ENCODE data around the gene CA5A. TPM values are rescaled to one million over a fixed set of nuclear protein-coding genes. Genes with fewer than 3 reads are reported as not detected.

Gene CA5A
- total and polyA plus RNA-seq, 2 of the 13 experiments (the other 11 are each of a cell fraction or from before 2014, with no cell fraction given), result 66.8 to 106 TPM

DNA sequence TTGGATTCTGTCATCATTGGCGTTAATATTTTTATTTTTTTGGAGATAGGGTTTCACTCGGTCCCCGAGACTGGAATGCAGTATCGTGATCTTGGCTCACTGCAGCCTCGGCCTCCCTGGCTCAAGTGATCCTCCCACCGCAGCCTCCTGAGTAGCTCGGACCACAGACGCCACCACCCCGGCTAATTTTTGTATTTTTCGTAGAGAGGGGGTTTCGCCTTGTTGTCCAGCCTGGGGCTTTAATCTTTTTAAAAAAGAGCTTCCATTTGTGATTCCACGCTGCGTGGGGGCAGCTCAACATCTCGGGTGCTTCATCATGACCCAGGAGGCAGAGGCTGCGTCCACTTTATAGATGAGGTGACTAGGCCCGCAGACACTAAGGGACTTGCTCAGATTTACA lies 16.4 kb upstream of the CA5A start:
- WGBS (ENCODE audit: low lambda C conversion rate), result 96% methylated on average over 16 of the region's 16 CpGs
- TF ChIP-seq ZNF891 (CRISPR knock-in tag; IDR thresholded peaks at IDR 0.05) (no peak), ZNF317 (CRISPR knock-in tag; IDR thresholded peaks at IDR 0.05) (peak; percentile 12; the same call in 1 of the 2 replicates), SRF (IDR thresholded peaks at IDR 0.05; ENCODE audit: low read depth, low read length) (no peak), ZNF644 (CRISPR knock-in tag; IDR thresholded peaks at IDR 0.05; ENCODE audit: low read depth) (no peak), IRF2 (CRISPR knock-in tag; IDR thresholded peaks at IDR 0.05) (no peak), WIZ (CRISPR knock-in tag; IDR thresholded peaks at IDR 0.05) (no peak), SP4 (CRISPR knock-in tag; IDR thresholded peaks at IDR 0.05) (no peak), KLF16 (CRISPR knock-in tag; IDR thresholded peaks at IDR 0.05) (no peak), ZC3H13 (CRISPR knock-in tag; IDR thresholded peaks at IDR 0.05) (0 out of 2 replicates have a peak, but pooled peaks have one; percentile 27), ZNF773 (CRISPR knock-in tag; IDR thresholded peaks at IDR 0.05; ENCODE audit: borderline replicate concordance) (no peak)
- TF ChIP-seq, protein P1, sequence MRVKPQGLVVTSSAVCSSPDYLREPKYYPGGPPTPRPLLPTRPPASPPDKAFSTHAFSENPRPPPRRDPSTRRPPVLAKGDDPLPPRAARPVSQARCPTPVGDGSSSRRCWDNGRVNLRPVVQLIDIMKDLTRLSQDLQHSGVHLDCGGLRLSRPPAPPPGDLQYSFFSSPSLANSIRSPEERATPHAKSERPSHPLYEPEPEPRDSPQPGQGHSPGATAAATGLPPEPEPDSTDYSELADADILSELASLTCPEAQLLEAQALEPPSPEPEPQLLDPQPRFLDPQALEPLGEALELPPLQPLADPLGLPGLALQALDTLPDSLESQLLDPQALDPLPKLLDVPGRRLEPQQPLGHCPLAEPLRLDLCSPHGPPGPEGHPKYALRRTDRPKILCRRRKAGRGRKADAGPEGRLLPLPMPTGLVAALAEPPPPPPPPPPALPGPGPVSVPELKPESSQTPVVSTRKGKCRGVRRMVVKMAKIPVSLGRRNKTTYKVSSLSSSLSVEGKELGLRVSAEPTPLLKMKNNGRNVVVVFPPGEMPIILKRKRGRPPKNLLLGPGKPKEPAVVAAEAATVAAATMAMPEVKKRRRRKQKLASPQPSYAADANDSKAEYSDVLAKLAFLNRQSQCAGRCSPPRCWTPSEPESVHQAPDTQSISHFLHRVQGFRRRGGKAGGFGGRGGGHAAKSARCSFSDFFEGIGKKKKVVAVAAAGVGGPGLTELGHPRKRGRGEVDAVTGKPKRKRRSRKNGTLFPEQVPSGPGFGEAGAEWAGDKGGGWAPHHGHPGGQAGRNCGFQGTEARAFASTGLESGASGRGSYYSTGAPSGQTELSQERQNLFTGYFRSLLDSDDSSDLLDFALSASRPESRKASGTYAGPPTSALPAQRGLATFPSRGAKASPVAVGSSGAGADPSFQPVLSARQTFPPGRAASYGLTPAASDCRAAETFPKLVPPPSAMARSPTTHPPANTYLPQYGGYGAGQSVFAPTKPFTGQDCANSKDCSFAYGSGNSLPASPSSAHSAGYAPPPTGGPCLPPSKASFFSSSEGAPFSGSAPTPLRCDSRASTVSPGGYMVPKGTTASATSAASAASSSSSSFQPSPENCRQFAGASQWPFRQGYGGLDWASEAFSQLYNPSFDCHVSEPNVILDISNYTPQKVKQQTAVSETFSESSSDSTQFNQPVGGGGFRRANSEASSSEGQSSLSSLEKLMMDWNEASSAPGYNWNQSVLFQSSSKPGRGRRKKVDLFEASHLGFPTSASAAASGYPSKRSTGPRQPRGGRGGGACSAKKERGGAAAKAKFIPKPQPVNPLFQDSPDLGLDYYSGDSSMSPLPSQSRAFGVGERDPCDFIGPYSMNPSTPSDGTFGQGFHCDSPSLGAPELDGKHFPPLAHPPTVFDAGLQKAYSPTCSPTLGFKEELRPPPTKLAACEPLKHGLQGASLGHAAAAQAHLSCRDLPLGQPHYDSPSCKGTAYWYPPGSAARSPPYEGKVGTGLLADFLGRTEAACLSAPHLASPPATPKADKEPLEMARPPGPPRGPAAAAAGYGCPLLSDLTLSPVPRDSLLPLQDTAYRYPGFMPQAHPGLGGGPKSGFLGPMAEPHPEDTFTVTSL (CRISPR knock-in tag; IDR thresholded peaks at IDR 0.05; ENCODE audit: borderline replicate concordance), result 0 out of 2 replicates have a peak, but pooled peaks have one; percentile 20
- TF ChIP-seq, protein P2, sequence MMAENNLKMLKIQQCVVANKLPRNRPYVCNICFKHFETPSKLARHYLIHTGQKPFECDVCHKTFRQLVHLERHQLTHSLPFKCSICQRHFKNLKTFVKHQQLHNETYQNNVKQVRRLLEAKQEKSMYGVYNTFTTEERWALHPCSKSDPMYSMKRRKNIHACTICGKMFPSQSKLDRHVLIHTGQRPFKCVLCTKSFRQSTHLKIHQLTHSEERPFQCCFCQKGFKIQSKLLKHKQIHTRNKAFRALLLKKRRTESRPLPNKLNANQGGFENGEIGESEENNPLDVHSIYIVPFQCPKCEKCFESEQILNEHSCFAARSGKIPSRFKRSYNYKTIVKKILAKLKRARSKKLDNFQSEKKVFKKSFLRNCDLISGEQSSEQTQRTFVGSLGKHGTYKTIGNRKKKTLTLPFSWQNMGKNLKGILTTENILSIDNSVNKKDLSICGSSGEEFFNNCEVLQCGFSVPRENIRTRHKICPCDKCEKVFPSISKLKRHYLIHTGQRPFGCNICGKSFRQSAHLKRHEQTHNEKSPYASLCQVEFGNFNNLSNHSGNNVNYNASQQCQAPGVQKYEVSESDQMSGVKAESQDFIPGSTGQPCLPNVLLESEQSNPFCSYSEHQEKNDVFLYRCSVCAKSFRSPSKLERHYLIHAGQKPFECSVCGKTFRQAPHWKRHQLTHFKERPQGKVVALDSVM (CRISPR knock-in tag; IDR thresholded peaks at IDR 0.05), result peak; percentile 92
- TF ChIP-seq, protein P3, sequence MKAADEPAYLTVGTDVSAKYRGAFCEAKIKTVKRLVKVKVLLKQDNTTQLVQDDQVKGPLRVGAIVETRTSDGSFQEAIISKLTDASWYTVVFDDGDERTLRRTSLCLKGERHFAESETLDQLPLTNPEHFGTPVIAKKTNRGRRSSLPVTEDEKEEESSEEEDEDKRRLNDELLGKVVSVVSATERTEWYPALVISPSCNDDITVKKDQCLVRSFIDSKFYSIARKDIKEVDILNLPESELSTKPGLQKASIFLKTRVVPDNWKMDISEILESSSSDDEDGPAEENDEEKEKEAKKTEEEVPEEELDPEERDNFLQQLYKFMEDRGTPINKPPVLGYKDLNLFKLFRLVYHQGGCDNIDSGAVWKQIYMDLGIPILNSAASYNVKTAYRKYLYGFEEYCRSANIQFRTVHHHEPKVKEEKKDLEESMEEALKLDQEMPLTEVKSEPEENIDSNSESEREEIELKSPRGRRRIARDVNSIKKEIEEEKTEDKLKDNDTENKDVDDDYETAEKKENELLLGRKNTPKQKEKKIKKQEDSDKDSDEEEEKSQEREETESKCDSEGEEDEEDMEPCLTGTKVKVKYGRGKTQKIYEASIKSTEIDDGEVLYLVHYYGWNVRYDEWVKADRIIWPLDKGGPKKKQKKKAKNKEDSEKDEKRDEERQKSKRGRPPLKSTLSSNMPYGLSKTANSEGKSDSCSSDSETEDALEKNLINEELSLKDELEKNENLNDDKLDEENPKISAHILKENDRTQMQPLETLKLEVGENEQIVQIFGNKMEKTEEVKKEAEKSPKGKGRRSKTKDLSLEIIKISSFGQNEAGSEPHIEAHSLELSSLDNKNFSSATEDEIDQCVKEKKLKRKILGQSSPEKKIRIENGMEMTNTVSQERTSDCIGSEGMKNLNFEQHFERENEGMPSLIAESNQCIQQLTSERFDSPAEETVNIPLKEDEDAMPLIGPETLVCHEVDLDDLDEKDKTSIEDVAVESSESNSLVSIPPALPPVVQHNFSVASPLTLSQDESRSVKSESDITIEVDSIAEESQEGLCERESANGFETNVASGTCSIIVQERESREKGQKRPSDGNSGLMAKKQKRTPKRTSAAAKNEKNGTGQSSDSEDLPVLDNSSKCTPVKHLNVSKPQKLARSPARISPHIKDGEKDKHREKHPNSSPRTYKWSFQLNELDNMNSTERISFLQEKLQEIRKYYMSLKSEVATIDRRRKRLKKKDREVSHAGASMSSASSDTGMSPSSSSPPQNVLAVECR (CRISPR knock-in tag; IDR thresholded peaks at IDR 0.05; ENCODE audit: borderline replicate concordance), result no peak

More for the DNA sequence above, 16.4 kb upstream of the CA5A start:
- Histone ChIP-seq H2AFZ (ENCODE audit: low read length) (no peak overlapping the region), H3K27me3 (ENCODE audit: control insufficient read depth in 1 of 2, insufficient read depth in 2 of 2, low read length in 2 of 2) (no peaks in the 10 kb centered on the region), H3K4me1 (ENCODE audit: insufficient read depth, low read length) (peaks cover 73% of the 10 kb centered on the region), H3K4me3 (replicated peaks in 1 of 3; ENCODE audit: insufficient read depth in 1 of 3, low read depth in 2 of 3, low read length in 3 of 3) (peak overlapping the region in 2 of 3 experiments; percentile 72 to 85; a peak in 4 of 6 replicates), H3K36me3 (replicated peaks in 1 of 2; ENCODE audit: control insufficient read depth in 1 of 2, insufficient read depth in 2 of 2, low read length in 2 of 2) (peaks cover 6 to 31% of the 10 kb centered on the region in 2 experiments; a peak in 4 of 5 replicates), H3K27ac (ENCODE audit: extremely low read length, insufficient read depth, low read length) (peak overlapping the region; percentile 92), H3K4me2 (ENCODE audit: low read depth, low read length) (peak overlapping the region; percentile 99), H3K9ac (ENCODE audit: insufficient read depth, low read depth, low read length) (peak overlapping the region; percentile 99), H4K20me1 (ENCODE audit: insufficient read depth, low read length) (0 out of 2 replicates have a peak, but pooled peaks cover 5% of the 10 kb centered on the region), H3K79me2 (ENCODE audit: insufficient read depth, low read length) (peaks cover 54% of the 10 kb centered on the region), H3K9me3 (ENCODE audit: low read length) (no peaks in the 10 kb centered on the region)
- DNase-seq (ENCODE audit: low spot score) (no peak), ATAC-seq (no peak), FAIRE-seq (no peak)
- no TSS peak for BruUV-seq (replicated peaks)
- ChIA-PET POLR2A (interaction anchor here (0.6 to 6.0 kb wide), 3 partner anchors 14 to 160 kb away, joined by 5 to 110 read pairs (median 5); partner anchors contain the start of gene CA5A), CTCF (ENCODE audit: low intra/inter-chr PET ratio, low total read pairs) (no interaction called here)
- intact Hi-C loops (cut with micrococcal nuclease; ENCODE audit: unreplicated experiment), result no loop called here
- in situ Hi-C loops (cut with HindIII; ENCODE audit: extremely low pct_ligation_motif_present, low pct_unique_long_range_greater_than_20kb), result no loop called here
